ENCODE results near the gene CCSAP.

DNA sequence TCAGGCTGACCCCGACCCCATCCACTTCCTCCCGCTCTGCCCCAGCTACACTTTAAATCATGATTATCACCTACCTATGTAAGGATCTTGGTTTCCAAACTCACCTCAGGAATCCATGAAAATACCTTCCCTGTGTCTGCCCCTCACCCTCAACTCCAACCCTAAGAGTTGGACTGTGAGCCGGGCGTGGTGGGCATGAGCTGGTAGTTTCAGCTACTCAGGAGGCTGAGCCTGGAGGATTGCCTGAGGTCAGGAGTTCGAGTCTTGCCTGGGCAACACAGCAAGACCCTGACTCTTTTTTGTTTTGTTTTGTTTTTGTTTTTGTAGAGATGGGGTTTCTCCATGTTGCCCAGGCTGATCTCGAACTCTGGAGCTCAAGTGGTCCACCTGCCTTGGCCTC, 30.5 kb upstream of the CCSAP start:
- TF ChIP-seq, protein P1, sequence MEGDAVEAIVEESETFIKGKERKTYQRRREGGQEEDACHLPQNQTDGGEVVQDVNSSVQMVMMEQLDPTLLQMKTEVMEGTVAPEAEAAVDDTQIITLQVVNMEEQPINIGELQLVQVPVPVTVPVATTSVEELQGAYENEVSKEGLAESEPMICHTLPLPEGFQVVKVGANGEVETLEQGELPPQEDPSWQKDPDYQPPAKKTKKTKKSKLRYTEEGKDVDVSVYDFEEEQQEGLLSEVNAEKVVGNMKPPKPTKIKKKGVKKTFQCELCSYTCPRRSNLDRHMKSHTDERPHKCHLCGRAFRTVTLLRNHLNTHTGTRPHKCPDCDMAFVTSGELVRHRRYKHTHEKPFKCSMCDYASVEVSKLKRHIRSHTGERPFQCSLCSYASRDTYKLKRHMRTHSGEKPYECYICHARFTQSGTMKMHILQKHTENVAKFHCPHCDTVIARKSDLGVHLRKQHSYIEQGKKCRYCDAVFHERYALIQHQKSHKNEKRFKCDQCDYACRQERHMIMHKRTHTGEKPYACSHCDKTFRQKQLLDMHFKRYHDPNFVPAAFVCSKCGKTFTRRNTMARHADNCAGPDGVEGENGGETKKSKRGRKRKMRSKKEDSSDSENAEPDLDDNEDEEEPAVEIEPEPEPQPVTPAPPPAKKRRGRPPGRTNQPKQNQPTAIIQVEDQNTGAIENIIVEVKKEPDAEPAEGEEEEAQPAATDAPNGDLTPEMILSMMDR (conservative IDR thresholded peaks at IDR 0.05; ENCODE audit: low read depth, low read length), result no peak
- TF ChIP-seq POLR2A (IDR thresholded peaks at IDR 0.05; ENCODE audit: low read depth, low read length), result no peak
- TF ChIP-seq RCOR1 (IDR thresholded peaks at IDR 0.05; ENCODE audit: insufficient replicate concordance, low read length), result no peak
- no peak for TF ChIP-seq MAFK (IDR thresholded peaks at IDR 0.05; ENCODE audit: low read depth, low read length)

Measured in IMR-90 (cell line).